ENCODE results near the gene TMEM130. TPM values are rescaled to one million over a fixed set of nuclear protein-coding genes. Genes with fewer than 3 reads are reported as not detected.

The TMEM130 gene
- total and polyA plus RNA-seq, 10 of the 15 experiments (the other 5 are each of a cell fraction or from before 2014, with no cell fraction given) = 0.04 to 0.15 (median 0.11) TPM; not detected in 7

DNA sequence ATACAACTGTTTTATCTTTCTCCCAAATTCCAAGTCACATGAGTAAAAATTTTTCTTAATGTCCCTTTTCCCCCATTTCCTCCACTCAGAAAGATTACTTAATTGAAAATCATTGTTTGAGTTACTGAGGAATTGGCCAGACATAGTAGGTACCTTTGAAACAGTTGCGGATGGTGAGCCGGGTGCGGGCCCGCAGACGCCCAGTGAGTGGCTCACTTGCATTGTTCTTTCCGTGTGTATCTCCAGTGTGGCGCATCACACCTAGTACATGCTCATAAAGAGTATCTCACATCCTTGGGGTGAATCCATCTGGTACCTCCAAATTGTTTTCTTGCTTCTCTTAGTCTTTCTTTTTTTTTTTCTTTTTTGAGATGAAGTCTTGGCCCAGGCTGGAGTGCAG is 22.8 kb upstream of the TMEM130 start:
- Histone ChIP-seq H3K27ac (ENCODE audit: control insufficient read depth, insufficient read depth) (no peak overlapping the region), H3K27me3 (replicated peaks in 1 of 2; ENCODE audit: control insufficient read depth in 2 of 2, insufficient read depth in 2 of 2, low read length in 1 of 2) (no peaks in the 10 kb centered on the region), H3K79me2 (ENCODE audit: control insufficient read depth, insufficient read depth, low read length) (no peaks in the 10 kb centered on the region), H3K9ac (ENCODE audit: control insufficient read depth, insufficient read depth, low read length) (no peak overlapping the region), H3K4me2 (ENCODE audit: control insufficient read depth, insufficient read depth) (no peak overlapping the region), H3K4me3 (no peak overlapping the region), H2AFZ (ENCODE audit: control insufficient read depth, low read depth, low read length) (no peak overlapping the region), H4K20me1 (ENCODE audit: control insufficient read depth, insufficient read depth) (no peaks in the 10 kb centered on the region), H3K9me3 (replicated peaks; ENCODE audit: control insufficient read depth, insufficient read depth, low read length) (no peaks in the 10 kb centered on the region), H3K36me3 (ENCODE audit: control insufficient read depth in 2 of 2, insufficient read depth in 2 of 2, low read length in 1 of 2) (peaks cover 10 to 23% of the 10 kb centered on the region in 2 experiments), H3K4me1 (ENCODE audit: control insufficient read depth, insufficient read depth, low read length) (no peaks in the 10 kb centered on the region)
- no peak for TF ChIP-seq PAX8 (IDR thresholded peaks at IDR 0.05)
- SMC1A ChIA-PET (ENCODE audit: uncharacterized antibody, unreplicated experiment) = no interaction called here
- BruUV-seq (replicated peaks) = no TSS peak
- in situ Hi-C loops (cut with MboI) (no loop called here), intact Hi-C loops (cut with micrococcal nuclease; ENCODE audit: unreplicated experiment) (no loop called here)
- ATAC-seq (no peak), DNase-seq (ENCODE audit: low read depth, low spot score) (no peak), FAIRE-seq (no peak)
- WGBS (ENCODE audit: insufficient coverage, insufficient replicate concordance, low lambda C conversion rate, missing lambda C conversion rate) = over 99% methylated on average over 7 of the region's 7 CpGs
- RAD21 ChIA-PET (ENCODE audit: unreplicated experiment) = no interaction called here
- POLR2A ChIA-PET = interaction anchor here (1.3 kb wide), 1 partner anchor 13 kb away, joined by 3 read pairs; no protein-coding TSS in a partner anchor
- CTCF ChIA-PET = interaction anchor here (5.0 kb wide), 1 partner anchor 13 kb away, joined by 29 read pairs; the partner anchor contains the start of gene TRRAP

DNA sequence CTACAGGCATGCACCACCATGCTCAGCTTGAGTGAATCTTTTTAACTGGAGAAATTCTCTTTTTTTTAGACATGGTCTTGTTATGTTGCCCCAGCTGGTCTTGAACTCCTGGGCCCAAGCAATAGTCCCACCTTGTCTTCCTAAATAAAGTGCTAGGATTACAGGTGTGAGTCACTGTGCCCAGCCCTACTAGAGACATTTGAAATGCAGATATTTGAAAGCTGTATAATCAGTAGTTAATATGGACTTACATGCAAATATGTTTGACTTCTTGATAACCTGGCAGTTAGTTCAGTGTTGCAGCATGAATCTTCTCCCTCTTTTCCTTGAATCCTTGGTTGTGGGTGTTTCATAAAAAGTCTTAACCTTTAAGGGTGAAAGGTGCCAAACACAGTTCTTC is 17.2 kb upstream of the TMEM130 start:
- POLR2A ChIA-PET = no interaction called here
- no peaks in the 10 kb centered on the region for H4K20me1 ChIP-seq (ENCODE audit: control insufficient read depth, insufficient read depth)
- no peaks in the 10 kb centered on the region for H3K27me3 ChIP-seq (replicated peaks in 1 of 2; ENCODE audit: control insufficient read depth in 2 of 2, insufficient read depth in 2 of 2, low read length in 1 of 2)
- peaks cover 6% of the 10 kb centered on the region for H3K79me2 ChIP-seq (ENCODE audit: control insufficient read depth, insufficient read depth, low read length)
- intact Hi-C loops (cut with micrococcal nuclease; ENCODE audit: unreplicated experiment) = no loop called here
- in situ Hi-C loops (cut with MboI) = no loop called here
- H2AFZ ChIP-seq (ENCODE audit: control insufficient read depth, low read depth, low read length) = no peak overlapping the region
- no peak overlapping the region for H3K27ac ChIP-seq (ENCODE audit: control insufficient read depth, insufficient read depth)
- peaks cover 5 to 25% of the 10 kb centered on the region in 2 experiments for H3K36me3 ChIP-seq (ENCODE audit: control insufficient read depth in 2 of 2, insufficient read depth in 2 of 2, low read length in 1 of 2)
- H3K4me2 ChIP-seq (ENCODE audit: control insufficient read depth, insufficient read depth) = no peak overlapping the region
- no peak overlapping the region for H3K4me3 ChIP-seq
- H3K4me1 ChIP-seq (ENCODE audit: control insufficient read depth, insufficient read depth, low read length) = 0 out of 2 replicates have a peak, but pooled peaks cover 3% of the 10 kb centered on the region
- RAD21 ChIA-PET (ENCODE audit: unreplicated experiment) = no interaction called here
- no peak overlapping the region for H3K9ac ChIP-seq (ENCODE audit: control insufficient read depth, insufficient read depth, low read length)
- CTCF ChIA-PET = no interaction called here
- no TSS peak for BruUV-seq (replicated peaks)
- FAIRE-seq = peak; percentile 44
- SMC1A ChIA-PET (ENCODE audit: uncharacterized antibody, unreplicated experiment) = no interaction called here
- H3K9me3 ChIP-seq (replicated peaks; ENCODE audit: control insufficient read depth, insufficient read depth, low read length) = no peaks in the 10 kb centered on the region
- TF ChIP-seq FOXM1 (IDR thresholded peaks at IDR 0.05; ENCODE audit: low read depth, low read length) = no peak
- TF ChIP-seq MYC (IDR thresholded peaks at IDR 0.05; ENCODE audit: insufficient read depth, insufficient read length, insufficient replicate concordance, low read length, severe bottlenecking) = no peak
- TF ChIP-seq ZNF217 (IDR thresholded peaks at IDR 0.05) = no peak
- DNase-seq (ENCODE audit: low read depth, low spot score) = no peak
- ATAC-seq = no peak

All from GM12878 (cell line).